ENCODE data around the gene CMPK2.
A peak's percentile ranks its signal among the peaks of the same experiment; 100 is the strongest.

- TF ChIP-seq TAF1 (conservative IDR thresholded peaks at IDR 0.05): peak; percentile 58
- TF ChIP-seq REST (IDR thresholded peaks at IDR 0.05): no peak
- TF ChIP-seq SP1 (IDR thresholded peaks at IDR 0.05): no peak
- TF ChIP-seq CTCF (IDR thresholded peaks at IDR 0.05; ENCODE audit: low read depth, low read length, missing input control): peak; percentile 40
- TF ChIP-seq RXRA (IDR thresholded peaks at IDR 0.05): no peak
- no peak for TF ChIP-seq YY1 (IDR thresholded peaks at IDR 0.05)
- no peak for TF ChIP-seq ZBTB33 (IDR thresholded peaks at IDR 0.05)
Measured at GRCh38 chr2:6866275-6866671, 566 bp upstream of the CMPK2 start.

All from liver (tissue), 3 donors.